HG03280 (cell line): ENCODE measurements around the gene OTOGL.

Experiments used
- ATAC-seq: cut with Tn5 transposase; IDR thresholded peaks from one replicate; pipeline ENCODE4 v1.9.1; 2021; ENCODE audit warnings: mild to moderate bottlenecking, moderate library complexity; ENCODE audit not compliant: unreplicated experiment

Gene OTOGL

DNA sequence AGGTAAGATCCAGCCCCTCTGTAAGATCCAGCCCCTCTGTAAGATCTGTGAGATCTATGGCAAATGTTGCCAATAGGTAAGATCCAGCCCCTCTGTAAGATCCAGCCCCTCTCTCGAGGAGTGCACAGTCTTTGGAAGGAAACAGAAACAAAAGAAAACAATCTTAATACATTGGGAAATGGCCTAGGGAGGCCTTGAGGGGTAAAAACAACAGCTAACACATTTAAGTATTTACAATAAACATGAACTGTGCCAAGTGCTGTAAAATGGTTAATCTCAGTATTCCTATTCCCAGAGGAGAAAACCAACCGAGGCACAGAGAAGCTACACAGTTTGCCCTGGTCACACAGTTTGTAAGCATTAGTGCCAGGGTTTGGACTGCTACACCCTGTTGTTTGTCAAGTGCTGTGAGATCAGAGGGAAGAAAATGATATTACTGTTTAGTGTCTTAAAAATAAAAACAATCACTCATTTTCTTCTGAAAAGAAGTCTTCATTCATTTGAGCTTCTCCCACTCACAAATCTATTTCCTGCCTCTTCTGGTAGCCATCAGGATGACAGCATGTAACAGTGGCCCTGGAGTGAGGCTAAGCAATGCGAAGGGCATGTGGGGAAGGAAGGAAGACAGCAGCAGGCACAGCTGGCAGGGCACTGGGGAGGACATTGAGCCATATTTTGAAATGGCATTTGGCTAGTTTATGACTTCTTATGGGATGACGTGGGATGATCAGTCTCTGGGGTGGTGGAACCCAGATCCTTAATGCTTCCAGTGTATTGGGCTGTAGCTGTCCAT is 226.0 kb downstream of the OTOGL start:
- ATAC-seq, result no peak

DNA sequence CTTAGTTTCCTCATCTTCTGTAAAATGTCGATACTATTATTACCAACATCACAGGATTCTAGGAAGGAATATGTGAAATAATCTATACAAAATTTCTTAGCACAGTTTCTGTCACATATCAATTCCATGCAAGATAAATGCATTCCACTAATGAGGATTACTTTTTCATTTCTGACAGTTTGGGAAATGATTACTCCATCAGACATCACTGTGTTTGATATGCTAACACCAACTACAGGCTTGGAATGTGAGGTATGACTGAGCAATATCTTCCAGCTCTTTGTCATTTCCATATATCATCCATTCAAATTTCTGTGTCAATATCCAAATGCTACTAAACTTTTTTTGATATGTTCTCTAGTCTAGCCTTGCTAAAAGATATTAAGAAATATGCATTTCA is 233.5 kb downstream of the OTOGL start:
- no peak for ATAC-seq

DNA sequence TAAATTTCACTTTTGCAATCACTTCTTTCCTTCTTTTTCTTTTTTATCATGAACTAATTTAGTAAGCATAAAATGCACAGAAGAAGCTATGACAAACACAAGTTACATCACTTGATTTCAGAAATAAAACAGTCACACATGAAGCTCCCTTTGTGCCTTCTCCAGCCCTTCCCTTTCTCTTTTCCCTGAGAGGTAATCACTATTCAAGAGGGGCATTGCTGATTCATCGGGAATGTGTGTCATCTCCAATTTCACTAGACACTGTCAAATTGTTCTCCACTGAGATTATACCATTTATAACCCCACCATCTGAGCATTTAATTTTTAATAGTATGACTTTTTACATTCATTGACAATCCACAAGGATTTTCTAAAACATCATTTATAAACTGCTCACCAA is 253.1 kb downstream of the OTOGL start:
- ATAC-seq, result no peak

DNA sequence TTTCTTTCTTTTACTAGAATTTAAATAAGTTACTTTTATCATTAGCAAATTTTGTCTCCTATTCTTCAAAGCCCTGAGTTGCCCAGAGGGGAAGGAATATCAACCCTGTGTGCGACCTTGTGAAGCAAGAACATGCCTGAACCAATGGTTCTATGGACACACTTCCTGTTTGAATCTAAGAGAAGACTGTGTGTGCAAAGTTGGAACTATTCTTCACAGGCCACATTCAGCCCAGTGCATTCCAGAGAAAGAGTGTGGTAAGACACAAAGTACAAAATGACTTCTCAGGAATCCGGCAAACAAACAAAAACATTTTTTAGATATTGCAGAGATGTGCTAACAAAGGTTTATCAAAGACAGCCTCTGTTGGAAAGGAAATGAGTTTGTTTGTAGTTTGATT is 253.9 kb downstream of the OTOGL start:
- ATAC-seq, result no peak

DNA sequence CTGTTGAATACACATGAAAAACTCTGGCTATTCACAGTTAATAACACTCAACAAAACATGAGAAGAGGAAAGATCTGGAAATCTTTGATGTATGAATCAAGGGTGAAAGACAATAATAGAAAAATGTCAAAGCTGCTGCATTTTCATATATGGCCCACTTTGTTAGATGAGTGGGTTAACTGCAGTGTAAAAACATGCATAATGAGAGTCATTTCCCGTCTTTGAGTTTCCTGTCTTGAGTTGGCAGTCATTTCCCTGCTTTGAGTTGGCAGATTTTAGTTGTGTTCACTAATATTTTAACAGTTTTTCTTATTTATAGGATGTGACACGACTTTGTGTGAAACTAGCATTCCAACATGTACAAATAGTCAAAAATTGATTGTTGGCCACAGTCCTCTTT is 256.8 kb downstream of the OTOGL start:
- no peak for ATAC-seq

DNA sequence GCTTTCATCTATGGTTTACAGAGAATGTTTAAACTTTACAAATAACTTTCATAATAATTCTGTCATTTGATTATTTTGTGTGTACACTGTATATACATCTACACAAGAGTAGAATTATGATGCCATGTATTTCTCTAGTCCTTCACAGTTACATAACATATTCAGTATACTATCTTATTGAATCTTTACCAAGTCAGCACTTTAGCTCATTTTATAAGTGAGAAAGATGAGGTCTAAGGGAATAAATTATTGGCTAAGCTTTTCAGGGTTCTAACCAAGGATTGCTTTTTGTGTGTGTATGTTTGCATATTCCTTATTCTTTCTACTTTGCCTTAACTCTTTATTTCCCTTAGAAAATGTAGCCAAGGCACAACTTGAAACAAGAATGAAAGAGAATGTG is 260.4 kb downstream of the OTOGL start:
- ATAC-seq, result no peak

DNA sequence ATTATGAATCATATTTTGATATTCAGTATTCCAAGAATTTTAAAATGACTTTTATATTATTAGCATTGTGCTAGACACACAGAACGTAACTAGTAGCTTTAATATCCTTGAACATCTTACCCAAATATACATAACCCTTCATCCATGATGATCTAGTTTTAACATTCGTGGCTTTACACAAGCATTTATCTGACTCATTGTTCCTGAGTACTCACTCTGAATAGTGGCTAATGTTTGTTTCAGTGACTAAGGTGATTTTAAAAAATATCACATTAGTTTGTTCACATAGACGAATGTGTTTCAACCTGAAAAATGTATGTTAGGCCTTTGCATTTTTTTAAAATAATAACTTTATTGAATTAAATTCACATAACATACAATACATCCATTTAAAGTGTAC is 264.7 kb downstream of the OTOGL start:
- no peak for ATAC-seq

DNA sequence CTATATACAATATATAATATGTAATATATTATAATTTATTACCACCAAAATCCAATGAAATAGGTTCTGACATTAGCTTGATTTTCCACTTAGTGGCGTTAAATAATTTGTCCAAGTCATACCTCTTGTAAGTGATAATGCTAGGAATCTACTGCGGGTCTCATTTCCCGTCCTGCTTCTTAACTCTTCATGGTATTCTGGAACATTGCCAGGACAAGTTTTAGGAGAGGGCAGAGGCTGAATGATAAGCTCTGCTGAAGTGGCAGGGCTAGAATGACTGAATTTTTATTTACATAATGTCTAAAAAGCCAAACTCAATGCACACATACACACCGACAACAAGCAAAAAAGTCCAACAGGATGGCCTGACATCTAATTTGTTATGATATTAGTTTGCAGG is 274.3 kb downstream of the OTOGL start:
- no peak for ATAC-seq

DNA sequence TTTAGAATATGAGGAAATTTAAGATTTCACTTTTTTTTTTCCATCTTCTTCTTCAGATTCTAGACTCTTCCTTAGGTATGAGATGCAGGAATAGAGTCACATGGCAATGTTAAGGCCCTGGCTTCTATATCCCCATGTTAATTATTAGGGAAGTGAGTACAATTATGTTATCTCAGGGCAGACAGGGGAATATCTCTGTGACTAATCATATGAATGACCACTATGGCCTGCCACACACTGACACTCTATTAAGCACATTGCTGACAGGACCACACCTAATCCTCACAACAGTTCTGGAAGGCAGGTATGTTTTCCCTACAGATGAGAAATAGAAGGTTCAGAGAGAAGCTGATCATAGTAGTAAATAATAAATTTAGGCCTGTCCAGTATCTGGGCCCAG is 275.3 kb downstream of the OTOGL start:
- ATAC-seq, result no peak

DNA sequence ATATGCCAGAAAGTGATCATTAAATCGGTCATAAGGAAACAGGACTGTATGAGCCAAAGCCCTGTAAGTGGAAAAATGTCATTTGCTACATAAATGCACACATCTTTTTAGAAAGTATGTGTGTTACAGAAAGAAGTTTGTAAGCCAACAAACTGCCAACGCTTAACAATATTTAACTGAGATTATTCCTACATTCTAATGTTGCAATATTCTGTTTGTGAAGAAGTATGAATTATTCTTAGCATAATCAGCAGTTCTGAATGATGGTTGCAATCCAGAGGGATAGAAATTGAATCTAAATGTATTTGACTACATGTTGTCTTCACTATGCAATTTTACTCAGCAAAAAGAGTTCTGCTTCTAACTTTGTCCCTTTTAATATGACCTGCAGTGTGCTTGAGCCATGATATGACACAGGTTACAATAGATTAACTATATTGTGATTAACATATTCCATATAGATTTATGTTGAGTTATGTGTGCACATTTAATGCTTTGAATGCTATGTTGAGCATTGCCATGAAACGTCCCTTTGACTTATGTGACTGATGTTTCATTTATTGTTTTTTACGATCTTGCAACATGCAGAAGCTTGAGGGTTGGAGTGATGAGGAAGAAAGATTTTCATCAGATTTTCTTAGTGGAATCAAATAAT is 277.9 kb downstream of the OTOGL start:
- no peak for ATAC-seq

DNA sequence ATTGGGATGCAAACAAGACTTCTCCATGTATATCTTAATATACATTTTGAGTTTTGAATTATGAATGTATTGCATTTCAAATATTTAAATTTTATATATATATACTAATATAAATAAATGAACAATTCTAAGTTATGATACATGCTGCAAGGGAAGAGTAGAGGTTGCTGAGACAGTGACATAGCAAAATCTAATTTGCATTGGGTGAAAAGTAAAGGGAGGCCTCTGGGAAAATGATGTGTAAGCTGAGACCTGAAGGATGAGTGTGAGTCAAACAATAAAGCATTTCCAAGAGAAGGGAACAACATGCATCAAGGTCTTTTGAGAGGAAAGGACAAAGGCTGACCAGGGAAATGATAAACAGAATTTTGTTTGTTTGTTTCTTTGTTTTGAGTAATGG is 281.8 kb downstream of the OTOGL start:
- ATAC-seq, result no peak

DNA sequence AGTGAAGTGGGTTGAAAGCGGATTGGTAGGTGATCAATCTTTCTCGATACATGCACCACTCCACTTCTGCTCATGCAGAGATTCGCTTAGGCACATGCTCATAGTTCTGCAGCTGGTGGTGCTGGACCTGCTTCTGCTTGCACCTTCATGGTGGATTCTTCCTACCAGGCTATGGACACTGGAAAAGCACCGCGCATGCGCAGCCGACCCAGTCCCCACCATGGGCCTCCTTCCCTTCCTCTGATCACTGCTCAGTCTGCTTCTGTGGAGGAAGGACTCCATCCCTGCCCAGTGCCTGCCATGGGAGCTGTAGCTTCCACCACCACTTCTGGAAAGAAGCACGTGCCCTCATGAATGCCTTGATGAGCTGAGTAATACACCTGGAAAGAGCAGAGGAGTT is 282.9 kb downstream of the OTOGL start:
- no peak for ATAC-seq

DNA sequence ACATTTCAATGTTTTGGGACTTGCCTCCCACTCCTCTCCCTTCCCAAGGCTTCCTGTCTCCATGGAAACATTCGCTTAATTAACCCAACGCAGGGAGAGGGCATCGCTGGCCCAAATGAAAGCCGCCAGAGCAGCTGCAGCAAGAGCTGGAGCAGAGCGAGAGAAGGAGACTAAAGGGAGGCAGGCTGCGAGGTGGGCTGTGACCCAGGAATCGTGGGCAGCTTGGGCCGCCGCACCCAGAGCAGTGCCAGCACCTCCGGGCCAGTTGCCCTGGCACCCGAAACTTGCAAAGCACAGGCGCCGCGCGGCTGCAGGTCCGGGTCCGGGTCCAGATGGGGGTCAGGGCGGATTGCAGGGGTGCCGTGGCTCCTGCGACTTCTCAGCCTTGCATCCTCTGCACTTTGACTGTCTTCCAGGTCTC is 301.2 kb downstream of the OTOGL start:
- no peak for ATAC-seq

DNA sequence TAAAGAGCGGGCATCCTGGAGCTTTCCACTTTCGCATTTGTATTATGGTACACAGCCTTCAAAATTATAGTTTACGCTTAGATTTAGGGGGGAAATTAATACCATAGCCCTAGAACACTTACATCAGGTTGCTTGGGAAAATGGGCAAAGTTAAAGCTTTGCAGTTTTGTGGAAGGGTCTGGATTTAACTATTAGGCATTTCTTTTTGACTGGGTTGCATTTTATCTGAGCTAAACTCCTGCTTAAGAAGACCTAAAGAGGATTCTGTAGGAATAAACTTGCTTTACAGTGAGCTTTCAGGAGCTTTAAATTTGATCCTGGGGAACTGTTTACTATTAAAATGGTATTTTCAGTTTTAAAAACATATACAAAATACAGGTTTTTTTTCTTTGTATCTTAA is 301.9 kb downstream of the OTOGL start:
- ATAC-seq, result no peak

DNA sequence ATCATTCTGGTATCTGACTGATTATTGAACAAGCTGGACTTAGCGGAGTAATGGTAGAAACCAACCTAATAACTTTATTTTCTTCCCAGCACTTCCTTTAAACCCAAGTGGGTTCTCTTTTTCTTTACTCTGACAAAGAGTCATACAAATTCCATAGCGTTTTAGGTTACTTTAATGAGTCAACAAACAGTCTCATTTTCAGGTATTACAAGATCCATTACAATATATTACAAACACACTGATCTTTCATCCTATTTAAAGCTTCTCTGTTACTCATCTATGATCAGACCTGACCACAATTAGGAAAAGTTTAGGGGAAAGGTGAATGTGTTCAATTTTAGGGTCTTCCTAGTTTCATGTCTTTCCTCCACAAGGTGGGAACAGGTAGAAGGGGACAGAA is 305.3 kb downstream of the OTOGL start:
- ATAC-seq, result no peak

DNA sequence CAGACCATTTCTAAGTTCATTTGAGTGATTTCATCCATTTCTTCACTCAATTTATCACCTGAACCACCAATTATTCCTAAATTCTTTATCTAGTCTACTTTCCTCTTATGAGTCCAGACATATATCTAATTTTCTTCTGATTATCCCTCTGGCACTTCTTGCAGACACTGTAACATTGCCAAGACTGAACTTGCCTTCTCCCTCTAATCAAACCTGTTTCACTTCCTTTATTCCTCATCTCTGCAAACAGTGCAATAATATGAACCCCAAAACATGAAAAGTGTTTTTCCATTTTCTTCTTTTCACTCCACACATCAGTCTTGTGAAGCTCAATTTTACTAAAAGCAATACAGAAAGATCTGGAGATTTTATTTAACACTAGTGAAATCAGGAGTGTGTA is 306.9 kb downstream of the OTOGL start:
- no peak for ATAC-seq

DNA sequence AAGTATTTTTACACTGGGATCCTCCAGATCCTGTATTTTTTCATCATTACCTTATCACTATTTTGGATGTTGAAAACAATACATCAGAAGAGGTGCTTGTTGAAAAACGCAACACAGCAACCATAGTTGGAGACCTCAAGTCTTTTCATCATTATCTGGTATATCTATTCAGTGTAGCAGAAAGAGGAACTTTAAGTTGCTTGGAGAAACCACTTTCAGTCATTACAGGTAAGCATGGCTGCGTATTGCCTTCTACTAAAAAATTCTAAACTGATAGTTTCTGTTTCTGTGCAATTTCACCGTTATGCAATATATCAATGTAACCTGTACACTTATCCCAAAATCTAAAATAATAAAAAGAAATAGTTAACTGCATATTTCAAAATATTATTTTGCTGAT is 312.4 kb downstream of the OTOGL start:
- peak; percentile 49 for ATAC-seq

DNA sequence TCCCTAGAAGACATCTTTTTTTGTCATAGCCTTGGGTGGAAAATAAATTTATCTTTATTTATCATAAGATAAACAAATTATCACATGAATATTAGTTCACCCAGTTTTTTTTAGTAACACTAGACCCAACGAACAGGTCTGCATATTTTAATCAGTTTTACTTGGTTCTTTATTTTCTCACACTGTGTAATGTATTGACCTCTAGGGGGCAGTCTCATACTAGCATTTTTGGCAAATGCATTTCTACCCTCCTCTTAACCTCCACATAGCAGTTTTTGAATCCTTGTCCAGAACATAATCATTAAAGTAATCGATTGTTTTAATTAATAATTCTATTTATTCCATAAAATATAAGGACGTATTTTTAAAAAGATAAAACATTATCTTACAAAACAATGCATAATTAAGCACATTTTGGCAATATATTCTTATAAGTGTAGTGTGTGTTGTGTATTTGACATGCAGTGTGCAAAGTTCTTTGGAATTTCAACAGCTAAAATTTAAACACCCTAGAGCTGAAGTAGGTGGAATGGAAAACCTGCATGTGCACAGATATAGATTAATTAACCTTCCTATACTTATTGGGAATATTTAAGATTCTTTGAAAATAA is 313.1 kb downstream of the OTOGL start:
- ATAC-seq, result peak; percentile 81

DNA sequence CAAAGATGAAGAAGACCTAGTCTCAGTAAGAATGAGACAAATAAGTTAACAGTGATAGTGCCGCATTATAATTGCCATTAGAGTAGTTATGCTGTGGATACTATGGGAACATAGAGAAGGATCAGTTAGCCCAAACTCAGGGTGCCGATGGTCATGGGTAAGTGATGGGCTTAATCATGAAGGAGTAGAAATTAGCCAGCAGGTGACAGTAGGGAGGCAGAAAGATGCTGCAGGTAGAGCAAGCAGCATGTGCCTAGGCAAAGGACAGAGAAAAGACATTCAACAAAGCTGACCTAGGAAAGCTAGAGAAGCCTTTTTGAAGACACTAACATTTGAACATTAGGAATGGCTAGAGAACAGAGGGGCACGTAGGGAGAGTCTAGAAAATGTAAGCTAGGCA is 314.1 kb downstream of the OTOGL start:
- ATAC-seq, result no peak

DNA sequence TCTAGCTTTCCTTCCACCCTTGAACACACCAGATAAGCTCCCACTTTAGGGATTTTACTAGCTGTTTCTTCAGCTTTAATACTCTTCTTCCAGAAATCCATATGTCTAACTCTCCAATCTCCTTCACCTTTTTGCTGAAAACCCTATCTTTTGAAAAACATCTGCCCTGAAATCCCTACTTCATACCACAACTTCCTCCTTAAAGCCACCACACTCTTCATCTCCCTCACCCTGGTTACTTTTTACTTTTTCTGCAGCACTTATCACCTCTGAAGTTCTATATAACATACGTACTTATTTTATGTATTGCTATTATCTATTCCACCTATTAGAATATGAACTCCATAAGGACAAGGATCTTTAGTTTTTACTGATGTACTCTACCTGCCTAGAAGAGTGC is 316.1 kb downstream of the OTOGL start:
- ATAC-seq, result no peak

DNA sequence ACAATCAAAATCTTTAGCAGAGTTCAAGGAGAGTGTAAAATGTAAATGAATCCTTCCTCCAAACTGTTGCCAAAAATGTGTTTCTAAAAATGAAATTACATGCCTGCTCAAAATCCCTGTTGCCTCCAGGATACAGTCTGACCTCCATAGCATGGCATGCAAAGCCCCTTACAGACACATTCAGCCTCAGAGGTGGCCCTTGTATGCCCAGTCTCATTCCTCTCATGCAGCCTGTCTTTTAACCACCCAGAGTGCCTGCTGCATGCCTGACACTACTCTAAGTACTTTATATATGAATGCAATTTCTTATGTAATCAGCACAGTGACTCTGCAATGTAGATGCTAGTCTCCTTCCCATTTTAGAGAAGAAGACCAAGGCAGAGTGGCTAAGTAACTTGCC is 320.3 kb downstream of the OTOGL start:
- ATAC-seq, result no peak

DNA sequence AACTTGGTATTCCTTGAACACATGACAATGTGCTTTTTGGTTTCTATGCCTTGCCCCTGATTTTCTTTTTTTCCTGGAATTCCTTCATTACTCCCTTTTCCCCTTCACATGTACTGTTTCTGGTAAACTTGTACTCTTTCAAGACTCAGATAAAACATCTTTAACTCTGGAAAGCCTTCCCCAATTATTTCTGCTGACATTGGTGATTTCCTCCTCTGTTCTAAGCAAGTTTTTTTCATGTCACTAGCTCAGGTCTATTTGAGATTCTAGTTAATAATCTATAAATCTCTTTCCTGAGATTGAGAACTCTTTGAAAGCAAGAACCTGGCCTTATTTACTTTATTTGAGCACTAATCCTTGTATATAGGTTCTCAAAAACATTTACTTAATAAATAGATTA is 320.7 kb downstream of the OTOGL start:
- ATAC-seq, result no peak
